ENCODE data around the gene NHSL1.

Gene NHSL1

GRCh38 chr6:138498629-138499302 is 528 bp downstream of the NHSL1 start:
- Mint-ChIP-seq H3K27ac (no peak overlapping the region), H3K4me3 (no peak overlapping the region), H3K4me1 (ENCODE audit: low read depth) (peaks cover 29% of the 10 kb centered on the region), H3K36me3 (ENCODE audit: low read depth) (peaks cover 6% of the 10 kb centered on the region), H3K9me3 (peaks cover 11% of the 10 kb centered on the region), H3K27me3 (no peaks in the 10 kb centered on the region)
- intact Hi-C loops (cut with micrococcal nuclease): no loop called here

GRCh38 chr6:138497286-138497685 is 2.0 kb downstream of the NHSL1 start:
- H3K9me3 Mint-ChIP-seq: peaks cover 11% of the 10 kb centered on the region
- H3K36me3 Mint-ChIP-seq (ENCODE audit: low read depth): peaks cover 6% of the 10 kb centered on the region
- H3K4me3 Mint-ChIP-seq: no peak overlapping the region
- H3K27me3 Mint-ChIP-seq: no peaks in the 10 kb centered on the region
- intact Hi-C loops (cut with micrococcal nuclease): no loop called here
- H3K27ac Mint-ChIP-seq: no peak overlapping the region
- peaks cover 25% of the 10 kb centered on the region for H3K4me1 Mint-ChIP-seq (ENCODE audit: low read depth)

- Mint-ChIP-seq H3K4me1 (ENCODE audit: low read depth) (peaks cover 14% of the 10 kb centered on the region), H3K27me3 (no peaks in the 10 kb centered on the region), H3K9me3 (peaks cover 11% of the 10 kb centered on the region), H3K27ac (no peak overlapping the region), H3K36me3 (ENCODE audit: low read depth) (peaks cover 6% of the 10 kb centered on the region), H3K4me3 (no peak overlapping the region)
- intact Hi-C loops (cut with micrococcal nuclease): no loop called here
These were observed 5.0 kb downstream of the NHSL1 start for GRCh38 chr6:138494312-138494711.

GRCh38 chr6:138493413-138493812 is 5.9 kb downstream of the NHSL1 start:
- peaks cover 6% of the 10 kb centered on the region for H3K36me3 Mint-ChIP-seq (ENCODE audit: low read depth)
- intact Hi-C loops (cut with micrococcal nuclease): no loop called here
- H3K9me3 Mint-ChIP-seq: peaks cover 11% of the 10 kb centered on the region
- H3K27ac Mint-ChIP-seq: no peak overlapping the region
- H3K27me3 Mint-ChIP-seq: no peaks in the 10 kb centered on the region
- H3K4me1 Mint-ChIP-seq (ENCODE audit: low read depth): peaks cover 5% of the 10 kb centered on the region
- no peak overlapping the region for H3K4me3 Mint-ChIP-seq

- H3K4me3 Mint-ChIP-seq: no peak overlapping the region
- peaks cover 11% of the 10 kb centered on the region for H3K9me3 Mint-ChIP-seq
- H3K36me3 Mint-ChIP-seq (ENCODE audit: low read depth): peaks cover 6% of the 10 kb centered on the region
- intact Hi-C loops (cut with micrococcal nuclease): no loop called here
- H3K27me3 Mint-ChIP-seq: no peaks in the 10 kb centered on the region
- no peak overlapping the region for H3K27ac Mint-ChIP-seq
- H3K4me1 Mint-ChIP-seq (ENCODE audit: low read depth): no peaks in the 10 kb centered on the region
These were observed 6.4 kb downstream of the NHSL1 start for GRCh38 chr6:138492871-138493270.

- Mint-ChIP-seq H3K27ac (no peak overlapping the region), H3K4me3 (no peak overlapping the region), H3K4me1 (ENCODE audit: low read depth) (no peaks in the 10 kb centered on the region), H3K9me3 (peaks cover 11% of the 10 kb centered on the region), H3K27me3 (no peaks in the 10 kb centered on the region), H3K36me3 (ENCODE audit: low read depth) (peaks cover 6% of the 10 kb centered on the region)
- intact Hi-C loops (cut with micrococcal nuclease): no loop called here
These were observed 7.2 kb downstream of the NHSL1 start for GRCh38 chr6:138492113-138492512.

- Mint-ChIP-seq H3K27me3 (no peaks in the 10 kb centered on the region), H3K9me3 (peaks cover 5% of the 10 kb centered on the region), H3K27ac (no peak overlapping the region), H3K36me3 (ENCODE audit: low read depth) (peaks cover 6% of the 10 kb centered on the region), H3K4me3 (no peak overlapping the region), H3K4me1 (ENCODE audit: low read depth) (no peaks in the 10 kb centered on the region)
- intact Hi-C loops (cut with micrococcal nuclease): no loop called here
These were observed 8.3 kb downstream of the NHSL1 start for GRCh38 chr6:138491017-138491416.

GRCh38 chr6:138489846-138490245 is 9.4 kb downstream of the NHSL1 start:
- no peaks in the 10 kb centered on the region for H3K4me1 Mint-ChIP-seq (ENCODE audit: low read depth)
- no peaks in the 10 kb centered on the region for H3K36me3 Mint-ChIP-seq (ENCODE audit: low read depth)
- H3K4me3 Mint-ChIP-seq: no peak overlapping the region
- H3K27me3 Mint-ChIP-seq: no peaks in the 10 kb centered on the region
- no peak overlapping the region for H3K27ac Mint-ChIP-seq
- H3K9me3 Mint-ChIP-seq: no peaks in the 10 kb centered on the region
- intact Hi-C loops (cut with micrococcal nuclease): no loop called here

GRCh38 chr6:138487102-138487604 is 12.1 kb downstream of the NHSL1 start:
- H3K4me3 Mint-ChIP-seq: no peak overlapping the region
- no peak overlapping the region for H3K27ac Mint-ChIP-seq
- no peaks in the 10 kb centered on the region for H3K4me1 Mint-ChIP-seq (ENCODE audit: low read depth)
- H3K27me3 Mint-ChIP-seq: no peaks in the 10 kb centered on the region
- no peaks in the 10 kb centered on the region for H3K9me3 Mint-ChIP-seq
- no peaks in the 10 kb centered on the region for H3K36me3 Mint-ChIP-seq (ENCODE audit: low read depth)
- intact Hi-C loops (cut with micrococcal nuclease): no loop called here

- Mint-ChIP-seq H3K27ac (no peak overlapping the region), H3K36me3 (ENCODE audit: low read depth) (no peaks in the 10 kb centered on the region), H3K4me1 (ENCODE audit: low read depth) (no peaks in the 10 kb centered on the region), H3K4me3 (no peak overlapping the region), H3K27me3 (no peaks in the 10 kb centered on the region), H3K9me3 (no peaks in the 10 kb centered on the region)
- intact Hi-C loops (cut with micrococcal nuclease): no loop called here
These were observed 12.8 kb downstream of the NHSL1 start for GRCh38 chr6:138486249-138487101.

GRCh38 chr6:138485586-138486248 is 13.6 kb downstream of the NHSL1 start:
- no peak overlapping the region for H3K4me3 Mint-ChIP-seq
- no peak overlapping the region for H3K27ac Mint-ChIP-seq
- H3K27me3 Mint-ChIP-seq: no peaks in the 10 kb centered on the region
- H3K36me3 Mint-ChIP-seq (ENCODE audit: low read depth): no peaks in the 10 kb centered on the region
- intact Hi-C loops (cut with micrococcal nuclease): no loop called here
- H3K9me3 Mint-ChIP-seq: no peaks in the 10 kb centered on the region
- H3K4me1 Mint-ChIP-seq (ENCODE audit: low read depth): no peaks in the 10 kb centered on the region

- Mint-ChIP-seq H3K9me3 (no peaks in the 10 kb centered on the region), H3K27me3 (no peaks in the 10 kb centered on the region), H3K4me3 (no peak overlapping the region), H3K36me3 (ENCODE audit: low read depth) (peaks cover 1% of the 10 kb centered on the region), H3K27ac (no peak overlapping the region), H3K4me1 (ENCODE audit: low read depth) (no peaks in the 10 kb centered on the region)
- intact Hi-C loops (cut with micrococcal nuclease): no loop called here
These were observed 14.2 kb downstream of the NHSL1 start for GRCh38 chr6:138485005-138485545.

GRCh38 chr6:138484018-138484731 is 15.1 kb downstream of the NHSL1 start:
- H3K27ac Mint-ChIP-seq: no peak overlapping the region
- no peaks in the 10 kb centered on the region for H3K27me3 Mint-ChIP-seq
- no peak overlapping the region for H3K4me3 Mint-ChIP-seq
- intact Hi-C loops (cut with micrococcal nuclease): no loop called here
- H3K9me3 Mint-ChIP-seq: no peaks in the 10 kb centered on the region
- no peaks in the 10 kb centered on the region for H3K4me1 Mint-ChIP-seq (ENCODE audit: low read depth)
- peaks cover 7% of the 10 kb centered on the region for H3K36me3 Mint-ChIP-seq (ENCODE audit: low read depth)
